Breast epithelium (tissue), 3 donors: ENCODE data around the gene RPS3A.

Source experiments
- CTCF ChIP-seq, 3 donors: fragments of 450-650 bp; IDR thresholded peaks; one replicate each; pipeline ENCODE4 v1.5.1; 2016 to 2017; ENCODE audit warnings: antibody characterized with exemption in 3 of 3, mild to moderate bottlenecking in 3 of 3, moderate library complexity in 3 of 3
- POLR2A ChIP-seq: fragments of 450-650 bp; IDR thresholded peaks from one replicate; pipeline ENCODE4 v1.6.1; 2016; ENCODE audit warnings: antibody characterized with exemption, mild to moderate bottlenecking, moderate library complexity

- TF ChIP-seq CTCF (IDR thresholded peaks at IDR 0.05) (no peak), POLR2A (no peak)
These were observed 4.3 kb upstream of the RPS3A start for GRCh38 chr4:151095142-151095541.
